IPS DF 4.7 (cell line): ENCODE results near the gene CLDN2.

Experiments
- DNase-seq: peaks from one replicate; pipeline ENCODE4 v3.0.0-alpha.2; 2013; ENCODE audit warnings: low spot score; ENCODE audit errors: extremely low read depth

Gene CLDN2

GRCh38 chrX:106921637-106922036, 1.4 kb downstream of the CLDN2 start:
- DNase-seq, result no peak

- no peak for DNase-seq
These were observed 6.8 kb downstream of the CLDN2 start for GRCh38 chrX:106927023-106927422.

- no peak for DNase-seq
These were observed 7.5 kb downstream of the CLDN2 start for GRCh38 chrX:106927700-106928099.

- DNase-seq, result no peak
These were observed 8.0 kb downstream of the CLDN2 start for GRCh38 chrX:106928227-106928626.

- no peak for DNase-seq
These were observed 11.8 kb downstream of the CLDN2 start for GRCh38 chrX:106931831-106932491.

GRCh38 chrX:106932492-106932923, 12.3 kb downstream of the CLDN2 start:
- no peak for DNase-seq

GRCh38 chrX:106932960-106933537, 12.8 kb downstream of the CLDN2 start:
- no peak for DNase-seq

- no peak for DNase-seq
These were observed 13.3 kb downstream of the CLDN2 start for GRCh38 chrX:106933538-106933961.

GRCh38 chrX:106935175-106935574, 15.0 kb downstream of the CLDN2 start:
- no peak for DNase-seq

- no peak for DNase-seq
These were observed 16.0 kb downstream of the CLDN2 start for GRCh38 chrX:106936246-106936645.

GRCh38 chrX:106939566-106939965, 19.4 kb downstream of the CLDN2 start:
- no peak for DNase-seq

GRCh38 chrX:106940068-106940467, 19.9 kb downstream of the CLDN2 start:
- no peak for DNase-seq

GRCh38 chrX:106946464-106946863, 26.3 kb downstream of the CLDN2 start:
- DNase-seq, result no peak

GRCh38 chrX:106948641-106949040, 28.4 kb downstream of the CLDN2 start:
- DNase-seq, result no peak

GRCh38 chrX:106949366-106949765, 29.2 kb downstream of the CLDN2 start:
- DNase-seq, result no peak

- DNase-seq, result no peak
These were observed 30.2 kb downstream of the CLDN2 start for GRCh38 chrX:106950381-106950780.

- no peak for DNase-seq
These were observed 31.0 kb downstream of the CLDN2 start for GRCh38 chrX:106951230-106951629.

- no peak for DNase-seq
These were observed 31.9 kb downstream of the CLDN2 start for GRCh38 chrX:106952089-106952488.

GRCh38 chrX:106952538-106952937, 32.3 kb downstream of the CLDN2 start:
- no peak for DNase-seq

- no peak for DNase-seq
These were observed 32.8 kb downstream of the CLDN2 start for GRCh38 chrX:106952988-106953387.

GRCh38 chrX:106954041-106954440, 33.8 kb downstream of the CLDN2 start:
- no peak for DNase-seq

GRCh38 chrX:106955004-106955772, 35.0 kb downstream of the CLDN2 start:
- no peak for DNase-seq

GRCh38 chrX:106957856-106958255, 37.7 kb downstream of the CLDN2 start:
- DNase-seq, result no peak
